GM23248 (cell line): ENCODE results near the gene CDH4.

Experiments
- EZH2 ChIP-seq: fragments of 200-600 bp; sonication (generic); IDR thresholded peaks from 2 replicates; pipeline ENCODE4 v1.6.1; 2018; ENCODE audit warnings: antibody characterized with exemption, mild to moderate bottlenecking; ENCODE audit not compliant: insufficient read depth, poor library complexity, severe bottlenecking
- EZH2phosphoT487 ChIP-seq: fragments of 200-600 bp; sonication (generic); IDR thresholded peaks from 2 replicates; pipeline ENCODE4 v1.6.1; 2018; ENCODE audit warnings: antibody characterized with exemption, moderate library complexity, mild to moderate bottlenecking, low read depth; ENCODE audit not compliant: insufficient read depth

- no peak for TF ChIP-seq EZH2
- no peak for TF ChIP-seq EZH2phosphoT487
Measured at GRCh38 chr20:61866165-61866564, 614.1 kb downstream of the CDH4 start.
